ENCODE results near the gene TAB3. TPM values are rescaled to one million over a fixed set of nuclear protein-coding genes. Genes with fewer than 3 reads are reported as not detected.
A peak's percentile ranks its signal among the peaks of the same experiment; 100 is the strongest.

Gene TAB3
- total and polyA plus RNA-seq, 9 of the 15 experiments (the other 6 are each of a cell fraction or from before 2014, with no cell fraction given): 2.4 to 31.1 (median 15.5) TPM

DNA sequence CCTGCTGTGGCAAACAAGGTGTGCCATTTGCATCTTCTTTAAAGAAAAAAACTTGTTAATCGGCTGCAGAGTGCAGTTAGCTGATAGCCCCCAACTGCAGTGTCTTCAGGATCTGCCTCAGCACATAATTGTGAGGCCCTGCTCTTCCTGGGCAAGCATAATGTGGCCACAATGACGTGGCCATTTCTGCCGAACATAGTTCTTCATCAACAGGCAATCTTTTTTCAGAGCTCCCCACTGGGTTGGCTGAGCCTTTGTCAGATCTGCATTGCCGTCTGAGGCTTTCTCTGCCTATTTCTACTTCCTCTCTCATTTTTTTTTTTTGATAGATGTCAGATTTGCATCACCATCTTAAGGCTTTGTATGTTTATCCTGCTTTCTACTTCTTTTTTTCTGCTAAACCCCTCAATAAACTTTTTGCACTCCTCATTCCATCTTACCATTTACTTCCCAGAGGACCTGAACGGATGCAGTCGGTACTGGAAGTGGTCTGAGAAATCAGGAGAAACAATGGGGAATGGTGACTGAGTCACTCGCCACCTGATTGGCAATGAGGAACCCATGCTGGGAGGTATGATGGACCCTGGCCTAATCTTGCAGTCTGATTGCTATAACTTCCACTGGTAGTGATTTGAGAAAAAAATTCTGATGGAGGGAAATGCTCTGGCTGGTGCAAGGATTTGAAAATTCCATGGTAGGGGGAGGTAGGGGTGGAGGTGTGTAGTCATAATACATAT lies 21.2 kb upstream of the TAB3 start (continued):
- TF ChIP-seq, protein P1, sequence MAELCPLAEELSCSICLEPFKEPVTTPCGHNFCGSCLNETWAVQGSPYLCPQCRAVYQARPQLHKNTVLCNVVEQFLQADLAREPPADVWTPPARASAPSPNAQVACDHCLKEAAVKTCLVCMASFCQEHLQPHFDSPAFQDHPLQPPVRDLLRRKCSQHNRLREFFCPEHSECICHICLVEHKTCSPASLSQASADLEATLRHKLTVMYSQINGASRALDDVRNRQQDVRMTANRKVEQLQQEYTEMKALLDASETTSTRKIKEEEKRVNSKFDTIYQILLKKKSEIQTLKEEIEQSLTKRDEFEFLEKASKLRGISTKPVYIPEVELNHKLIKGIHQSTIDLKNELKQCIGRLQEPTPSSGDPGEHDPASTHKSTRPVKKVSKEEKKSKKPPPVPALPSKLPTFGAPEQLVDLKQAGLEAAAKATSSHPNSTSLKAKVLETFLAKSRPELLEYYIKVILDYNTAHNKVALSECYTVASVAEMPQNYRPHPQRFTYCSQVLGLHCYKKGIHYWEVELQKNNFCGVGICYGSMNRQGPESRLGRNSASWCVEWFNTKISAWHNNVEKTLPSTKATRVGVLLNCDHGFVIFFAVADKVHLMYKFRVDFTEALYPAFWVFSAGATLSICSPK (IDR thresholded peaks at IDR 0.05; ENCODE audit: borderline replicate concordance): no peak
- TF ChIP-seq, protein P2, sequence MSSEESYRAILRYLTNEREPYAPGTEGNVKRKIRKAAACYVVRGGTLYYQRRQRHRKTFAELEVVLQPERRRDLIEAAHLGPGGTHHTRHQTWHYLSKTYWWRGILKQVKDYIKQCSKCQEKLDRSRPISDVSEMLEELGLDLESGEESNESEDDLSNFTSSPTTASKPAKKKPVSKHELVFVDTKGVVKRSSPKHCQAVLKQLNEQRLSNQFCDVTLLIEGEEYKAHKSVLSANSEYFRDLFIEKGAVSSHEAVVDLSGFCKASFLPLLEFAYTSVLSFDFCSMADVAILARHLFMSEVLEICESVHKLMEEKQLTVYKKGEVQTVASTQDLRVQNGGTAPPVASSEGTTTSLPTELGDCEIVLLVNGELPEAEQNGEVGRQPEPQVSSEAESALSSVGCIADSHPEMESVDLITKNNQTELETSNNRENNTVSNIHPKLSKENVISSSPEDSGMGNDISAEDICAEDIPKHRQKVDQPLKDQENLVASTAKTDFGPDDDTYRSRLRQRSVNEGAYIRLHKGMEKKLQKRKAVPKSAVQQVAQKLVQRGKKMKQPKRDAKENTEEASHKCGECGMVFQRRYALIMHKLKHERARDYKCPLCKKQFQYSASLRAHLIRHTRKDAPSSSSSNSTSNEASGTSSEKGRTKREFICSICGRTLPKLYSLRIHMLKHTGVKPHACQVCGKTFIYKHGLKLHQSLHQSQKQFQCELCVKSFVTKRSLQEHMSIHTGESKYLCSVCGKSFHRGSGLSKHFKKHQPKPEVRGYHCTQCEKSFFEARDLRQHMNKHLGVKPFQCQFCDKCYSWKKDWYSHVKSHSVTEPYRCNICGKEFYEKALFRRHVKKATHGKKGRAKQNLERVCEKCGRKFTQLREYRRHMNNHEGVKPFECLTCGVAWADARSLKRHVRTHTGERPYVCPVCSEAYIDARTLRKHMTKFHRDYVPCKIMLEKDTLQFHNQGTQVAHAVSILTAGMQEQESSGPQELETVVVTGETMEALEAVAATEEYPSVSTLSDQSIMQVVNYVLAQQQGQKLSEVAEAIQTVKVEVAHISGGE (CRISPR knock-in tag; IDR thresholded peaks at IDR 0.05): no peak
- 0 out of 2 replicates have a peak, but pooled peaks have one; percentile 25 for TF ChIP-seq STAT5A (IDR thresholded peaks at IDR 0.05; ENCODE audit: borderline replicate concordance, low read length)
- TF ChIP-seq POLR3A (IDR thresholded peaks at IDR 0.05; ENCODE audit: borderline replicate concordance, extremely low read depth, insufficient read depth, insufficient read length): no peak
- no peak for TF ChIP-seq ZC3H11A (IDR thresholded peaks at IDR 0.05; ENCODE audit: low read depth, low read length)
- TF ChIP-seq, protein P3, sequence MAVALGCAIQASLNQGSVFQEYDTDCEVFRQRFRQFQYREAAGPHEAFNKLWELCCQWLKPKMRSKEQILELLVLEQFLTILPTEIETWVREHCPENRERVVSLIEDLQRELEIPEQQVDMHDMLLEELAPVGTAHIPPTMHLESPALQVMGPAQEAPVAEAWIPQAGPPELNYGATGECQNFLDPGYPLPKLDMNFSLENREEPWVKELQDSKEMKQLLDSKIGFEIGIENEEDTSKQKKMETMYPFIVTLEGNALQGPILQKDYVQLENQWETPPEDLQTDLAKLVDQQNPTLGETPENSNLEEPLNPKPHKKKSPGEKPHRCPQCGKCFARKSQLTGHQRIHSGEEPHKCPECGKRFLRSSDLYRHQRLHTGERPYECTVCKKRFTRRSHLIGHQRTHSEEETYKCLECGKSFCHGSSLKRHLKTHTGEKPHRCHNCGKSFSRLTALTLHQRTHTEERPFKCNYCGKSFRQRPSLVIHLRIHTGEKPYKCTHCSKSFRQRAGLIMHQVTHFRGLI (CRISPR knock-in tag; IDR thresholded peaks at IDR 0.05): no peak
- no peak for TF ChIP-seq BRF1 (IDR thresholded peaks at IDR 0.05; ENCODE audit: borderline replicate concordance, extremely low read depth, insufficient read length)
- no peak for TF ChIP-seq ZNF174 (CRISPR knock-in tag; IDR thresholded peaks at IDR 0.05)
- no peak for TF ChIP-seq CCAR2 (IDR thresholded peaks at IDR 0.05; ENCODE audit: low read depth, low read length)
- TF ChIP-seq, protein P4, sequence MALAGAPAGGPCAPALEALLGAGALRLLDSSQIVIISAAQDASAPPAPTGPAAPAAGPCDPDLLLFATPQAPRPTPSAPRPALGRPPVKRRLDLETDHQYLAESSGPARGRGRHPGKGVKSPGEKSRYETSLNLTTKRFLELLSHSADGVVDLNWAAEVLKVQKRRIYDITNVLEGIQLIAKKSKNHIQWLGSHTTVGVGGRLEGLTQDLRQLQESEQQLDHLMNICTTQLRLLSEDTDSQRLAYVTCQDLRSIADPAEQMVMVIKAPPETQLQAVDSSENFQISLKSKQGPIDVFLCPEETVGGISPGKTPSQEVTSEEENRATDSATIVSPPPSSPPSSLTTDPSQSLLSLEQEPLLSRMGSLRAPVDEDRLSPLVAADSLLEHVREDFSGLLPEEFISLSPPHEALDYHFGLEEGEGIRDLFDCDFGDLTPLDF (CRISPR knock-in tag; IDR thresholded peaks at IDR 0.05): no peak
- no peak for TF ChIP-seq ZNF324 (CRISPR knock-in tag; IDR thresholded peaks at IDR 0.05)
- no peak for TF ChIP-seq PTTG1 (tag; IDR thresholded peaks at IDR 0.05; ENCODE audit: low read depth)
- no peak for TF ChIP-seq NR2C2 (CRISPR knock-in tag; IDR thresholded peaks at IDR 0.05)
- TF ChIP-seq NR2C2 (tag; IDR thresholded peaks at IDR 0.05): 0 out of 2 replicates have a peak, but pooled peaks have one; percentile 16
- no peak for TF ChIP-seq MEF2A (IDR thresholded peaks at IDR 0.05; ENCODE audit: control insufficient read depth, low read depth, low read length)
- no peak for TF ChIP-seq ZFX (CRISPR knock-in tag; IDR thresholded peaks at IDR 0.05)
- TF ChIP-seq TEAD4 (IDR thresholded peaks at IDR 0.05; ENCODE audit: low read length): peak; percentile 48; the same call in 1 of the 2 replicates
- no peak for TF ChIP-seq TEAD4 (CRISPR knock-in tag; IDR thresholded peaks at IDR 0.05; ENCODE audit: borderline replicate concordance)
- TF ChIP-seq TCF7L2 (IDR thresholded peaks at IDR 0.05; ENCODE audit: low read depth, low read length): no peak
